ENCODE measurements around the gene TNFSF18.

Gene TNFSF18

DNA sequence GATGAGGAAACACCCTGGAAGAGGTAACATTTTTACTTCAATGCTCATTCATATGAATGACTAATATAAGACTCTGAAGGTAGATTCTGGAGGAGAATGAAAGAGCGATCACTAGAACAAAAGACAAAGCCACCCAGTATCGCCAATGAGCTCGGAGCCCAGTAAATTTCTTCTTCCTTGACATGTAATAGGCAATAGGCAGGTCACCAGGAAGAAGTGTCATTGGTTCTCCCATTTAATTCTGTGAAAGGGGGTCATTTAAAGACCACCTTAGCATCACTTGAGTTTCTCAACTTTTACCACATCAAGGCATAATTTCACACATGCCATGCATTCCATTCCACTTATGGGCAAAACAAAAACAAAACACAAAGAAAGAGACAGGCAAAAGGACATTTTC lies 7.9 kb downstream of the TNFSF18 start:
- in situ Hi-C loops (cut with HindIII; ENCODE audit: low sequenced_read_pairs), result no loop called here

DNA sequence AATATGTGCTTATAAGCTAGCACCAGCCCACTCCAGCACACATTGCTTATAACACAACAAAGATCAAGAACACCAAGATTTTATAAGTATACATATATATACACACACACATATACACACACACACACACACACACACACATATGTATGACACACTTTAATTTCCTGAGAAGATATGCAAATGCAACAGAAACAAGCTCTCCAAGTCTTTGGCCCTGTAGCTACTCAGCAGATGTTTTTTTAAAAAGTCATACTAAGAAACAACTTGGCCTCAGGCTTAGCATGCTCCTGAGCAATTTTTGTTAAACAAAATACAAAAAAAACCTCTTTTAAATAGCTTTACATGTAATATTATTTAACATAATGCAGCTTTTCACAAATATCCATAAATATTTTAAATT lies 11.1 kb downstream of the TNFSF18 start:
- in situ Hi-C loops (cut with HindIII; ENCODE audit: low sequenced_read_pairs), result no loop called here

DNA sequence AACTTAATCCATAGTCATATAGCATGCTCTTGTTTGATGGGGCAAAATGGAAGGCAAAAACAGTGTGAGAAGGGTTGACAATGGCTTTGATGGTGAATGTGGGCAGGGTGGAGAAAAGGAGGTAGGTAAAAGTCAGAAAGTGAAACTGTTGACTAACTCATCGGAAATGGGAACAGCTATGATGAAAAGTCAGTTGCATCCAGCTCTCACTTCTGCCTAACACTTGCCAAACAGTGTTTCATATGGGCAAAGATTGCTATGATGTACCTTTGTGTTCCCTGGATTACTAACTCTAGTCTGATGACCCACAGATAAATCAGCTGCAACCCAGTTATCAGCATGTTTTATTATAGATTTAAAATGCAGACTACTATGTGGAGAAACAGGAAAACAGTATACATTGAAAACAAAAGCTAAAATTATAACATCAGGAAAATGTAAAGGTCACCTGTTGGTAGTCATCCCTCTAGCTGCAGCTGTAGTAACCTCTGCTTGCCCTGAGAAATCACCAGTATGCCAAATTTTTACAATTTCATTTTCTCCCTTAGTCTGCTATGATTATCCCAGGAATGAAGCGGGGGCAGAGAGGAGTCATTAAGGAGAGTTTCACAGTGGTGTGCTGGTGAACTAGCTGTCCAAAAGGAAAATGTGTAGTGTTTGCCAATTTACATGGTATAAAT lies 11.7 kb downstream of the TNFSF18 start:
- in situ Hi-C loops (cut with HindIII; ENCODE audit: low sequenced_read_pairs), result no loop called here

DNA sequence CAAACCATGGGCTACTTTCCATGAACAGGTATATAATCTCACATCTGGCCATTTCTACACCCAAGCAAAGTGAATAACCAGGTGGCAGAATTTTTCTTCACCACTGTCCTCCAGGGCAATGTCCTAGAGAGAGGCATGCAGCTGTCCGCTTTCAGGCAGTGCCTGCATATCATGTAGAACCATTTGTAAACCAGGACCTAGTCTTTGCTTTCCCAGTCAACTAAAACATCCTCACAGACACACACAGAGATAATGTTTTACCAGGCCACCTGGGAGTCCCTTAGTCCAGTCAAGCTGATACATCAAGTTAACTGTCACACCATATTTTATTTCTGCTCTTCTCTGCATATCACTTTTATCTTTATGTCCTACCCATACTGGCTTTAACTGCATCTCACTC lies 26.2 kb downstream of the TNFSF18 start:
- in situ Hi-C loops (cut with HindIII; ENCODE audit: low sequenced_read_pairs), result no loop called here

DNA sequence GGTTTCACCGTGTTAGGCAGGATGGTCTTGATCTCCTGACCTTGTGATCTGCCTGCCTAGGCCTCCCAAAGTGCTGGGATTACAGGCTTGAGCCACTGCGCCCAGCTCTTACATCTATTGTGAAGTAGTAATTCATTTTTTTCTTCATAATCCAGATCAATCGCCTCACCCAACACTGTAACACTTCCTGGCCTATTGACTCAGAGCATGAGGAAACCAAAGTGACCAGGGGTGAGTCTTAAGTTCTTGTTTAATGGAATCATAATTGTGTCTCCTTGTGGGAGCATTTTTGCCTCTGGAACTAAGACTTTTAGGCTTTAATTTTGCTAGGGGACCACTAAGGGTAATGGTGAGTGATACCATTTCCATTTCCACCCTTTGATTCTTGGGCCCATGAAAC lies 27.4 kb downstream of the TNFSF18 start:
- in situ Hi-C loops (cut with HindIII; ENCODE audit: low sequenced_read_pairs), result no loop called here

DNA sequence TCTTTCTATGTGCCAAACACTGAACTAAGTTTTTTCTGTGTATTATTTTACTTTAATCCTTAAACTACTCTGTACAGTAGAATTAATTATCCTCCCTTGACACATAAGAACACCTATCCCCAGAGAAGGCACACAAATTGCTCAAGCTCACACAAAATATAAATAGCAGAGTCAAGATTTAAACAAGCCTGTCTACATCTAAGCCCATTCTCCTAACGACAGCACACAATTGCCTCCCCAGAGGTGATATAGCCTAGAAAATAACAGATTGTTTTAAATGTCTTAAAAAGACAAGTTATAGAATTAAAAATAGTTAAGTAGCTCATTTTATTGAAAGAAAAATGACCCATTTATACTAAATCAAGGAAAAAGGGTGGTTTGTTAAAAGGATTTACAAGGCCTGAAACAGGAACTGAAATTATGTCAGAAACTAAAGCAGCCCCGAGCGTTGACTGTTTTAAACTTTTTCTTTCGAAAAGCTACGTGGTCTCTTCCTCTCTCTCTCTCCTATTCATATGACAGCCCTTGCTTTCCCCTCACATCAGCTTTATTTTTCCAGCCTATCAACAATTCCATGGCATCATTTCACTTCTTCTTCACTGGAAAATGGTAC lies 30.5 kb downstream of the TNFSF18 start:
- in situ Hi-C loops (cut with HindIII; ENCODE audit: low sequenced_read_pairs), result no loop called here

DNA sequence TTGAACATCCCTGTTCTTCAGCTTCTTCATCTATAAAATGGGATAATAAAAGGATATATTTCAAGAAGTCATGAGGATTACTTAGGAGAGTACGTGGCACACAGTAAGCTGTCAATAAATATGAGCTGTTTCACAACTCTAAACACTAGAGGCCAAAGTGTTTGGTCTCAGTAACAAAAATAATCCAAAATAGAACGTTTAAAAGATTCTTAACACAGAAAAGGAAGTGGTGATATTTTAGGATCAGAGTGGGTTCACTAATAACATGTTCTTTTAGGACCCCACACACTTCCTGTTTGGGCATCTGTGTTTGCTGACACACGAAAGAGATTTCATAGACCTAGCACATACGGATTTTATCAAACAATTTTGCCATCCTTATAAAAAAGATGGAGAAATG lies 32.9 kb downstream of the TNFSF18 start:
- in situ Hi-C loops (cut with HindIII; ENCODE audit: low sequenced_read_pairs), result no loop called here

DNA sequence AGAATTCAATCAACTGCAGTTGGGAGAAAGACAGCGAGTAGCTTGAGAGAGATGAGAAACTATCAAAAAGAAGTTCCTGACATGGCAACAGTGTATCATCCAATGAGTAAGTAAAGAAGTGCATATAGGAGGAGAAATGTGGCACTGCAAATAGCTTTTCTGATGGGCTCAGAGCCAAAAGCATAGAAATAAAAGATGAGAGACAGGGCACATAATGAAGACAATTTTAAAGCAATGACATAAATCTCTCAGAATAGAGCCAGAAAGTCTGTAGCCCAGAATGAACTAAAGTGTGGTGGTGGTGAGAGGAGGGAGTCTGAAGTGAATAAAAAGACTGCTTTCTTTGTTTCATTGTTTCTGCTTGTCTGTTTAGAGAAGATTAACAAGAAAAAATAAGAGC lies 34.3 kb downstream of the TNFSF18 start:
- in situ Hi-C loops (cut with HindIII; ENCODE audit: low sequenced_read_pairs), result no loop called here

DNA sequence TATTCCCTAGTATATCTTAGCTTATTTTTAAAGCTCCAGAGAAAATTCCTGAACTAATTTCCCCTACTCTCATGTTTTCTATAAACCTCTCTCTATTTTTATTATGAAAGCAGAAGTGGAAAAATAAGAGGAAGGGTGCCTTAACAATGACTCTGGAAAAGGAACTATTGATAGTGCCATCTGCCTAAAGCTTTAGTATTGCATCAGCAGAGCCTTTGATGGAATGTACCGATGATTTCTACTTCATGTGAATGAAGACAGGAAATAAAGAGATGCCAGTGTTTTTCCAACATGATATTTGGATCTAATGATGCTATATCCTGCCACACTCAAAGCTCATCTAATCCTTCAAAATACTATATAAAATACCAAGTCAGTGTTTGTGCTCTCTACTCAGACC lies 35.1 kb downstream of the TNFSF18 start:
- in situ Hi-C loops (cut with HindIII; ENCODE audit: low sequenced_read_pairs), result no loop called here

DNA sequence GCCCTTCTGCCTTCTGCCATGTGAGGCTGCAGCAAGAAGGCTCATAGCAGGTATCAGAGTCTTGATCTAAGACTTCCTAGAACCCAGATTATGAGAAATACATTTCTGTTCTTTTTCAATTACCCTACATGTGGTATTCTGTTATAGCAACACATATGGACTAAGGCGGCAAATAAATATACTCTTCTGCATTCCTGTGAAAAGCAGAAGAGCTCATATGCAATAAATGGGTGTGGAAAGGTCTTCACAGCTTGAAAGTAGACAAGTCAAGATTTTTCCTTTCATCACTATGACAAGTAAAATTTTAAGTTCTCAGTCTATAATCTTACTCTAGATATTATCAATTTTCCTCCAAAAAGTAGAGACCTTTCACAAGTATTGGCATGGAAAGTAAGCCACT lies 36.6 kb downstream of the TNFSF18 start:
- in situ Hi-C loops (cut with HindIII; ENCODE audit: low sequenced_read_pairs), result no loop called here

DNA sequence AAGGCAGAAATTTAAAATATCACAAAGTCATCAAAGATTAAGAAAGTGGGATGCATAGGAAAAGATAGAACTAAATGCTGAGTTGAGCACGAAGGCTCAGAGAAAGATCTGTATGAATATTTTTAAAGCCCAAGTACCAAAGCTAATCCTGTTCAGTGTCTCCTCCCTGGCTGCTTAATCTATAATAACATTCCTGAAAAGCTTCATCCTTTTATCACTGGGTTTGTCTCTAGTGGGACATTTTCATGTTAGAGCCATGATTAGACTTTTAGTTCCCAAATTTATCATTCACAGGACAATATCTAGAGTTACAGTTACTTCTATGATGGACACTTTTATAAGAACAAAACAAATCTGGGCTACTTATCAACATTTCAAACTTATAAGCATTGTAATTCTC lies 38.6 kb downstream of the TNFSF18 start:
- in situ Hi-C loops (cut with HindIII; ENCODE audit: low sequenced_read_pairs), result no loop called here

DNA sequence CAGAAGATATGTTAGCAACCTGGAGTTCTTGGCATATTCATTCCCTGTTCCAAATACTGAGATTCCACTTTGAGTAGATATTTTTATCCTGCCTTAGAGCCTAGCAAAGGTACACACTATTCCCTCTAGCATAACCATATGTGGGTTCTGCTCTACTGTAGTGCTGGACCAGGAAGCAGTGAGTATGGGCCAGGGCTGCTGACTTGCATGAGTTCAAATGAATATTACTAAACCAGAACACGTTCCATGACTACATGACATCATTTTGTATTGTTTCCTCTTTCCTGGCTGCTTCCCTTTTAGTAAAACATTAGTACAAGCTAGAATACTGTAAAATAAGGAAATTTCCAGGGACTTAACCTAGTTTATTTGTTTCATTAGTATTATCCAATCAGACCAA lies 41.1 kb downstream of the TNFSF18 start:
- in situ Hi-C loops (cut with HindIII; ENCODE audit: low sequenced_read_pairs), result no loop called here

DNA sequence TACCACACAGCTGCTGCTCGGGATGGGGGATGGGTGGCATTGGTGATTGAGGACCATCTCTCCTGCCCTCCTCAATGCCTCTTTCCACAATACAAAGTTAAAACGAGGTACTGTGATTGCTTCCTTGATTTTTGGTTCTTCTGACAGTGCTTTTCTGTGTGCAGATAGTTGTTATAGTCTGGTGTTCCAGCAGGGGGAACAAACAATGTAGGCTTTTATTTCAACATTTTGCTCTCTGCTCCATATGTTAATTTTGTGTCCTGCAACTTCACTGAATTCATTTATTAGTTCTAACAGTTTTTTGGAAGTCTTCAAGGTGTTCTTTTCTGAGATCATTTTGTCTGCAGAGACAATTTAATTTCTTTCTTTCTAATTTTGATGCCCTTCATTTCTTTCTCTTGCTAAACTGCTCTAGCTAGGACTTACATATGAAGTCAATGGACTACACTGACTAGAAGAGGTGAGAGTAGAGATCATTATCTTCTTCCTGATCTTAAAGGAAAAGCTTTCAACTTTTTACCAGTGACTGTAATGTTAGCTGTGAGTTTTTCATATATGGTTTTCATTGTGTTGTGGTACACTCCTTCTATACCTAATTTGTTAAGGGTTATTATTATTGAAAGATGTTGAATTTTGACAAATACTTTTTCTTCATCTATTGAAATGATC lies 45.4 kb downstream of the TNFSF18 start:
- in situ Hi-C loops (cut with HindIII; ENCODE audit: low sequenced_read_pairs), result no loop called here

DNA sequence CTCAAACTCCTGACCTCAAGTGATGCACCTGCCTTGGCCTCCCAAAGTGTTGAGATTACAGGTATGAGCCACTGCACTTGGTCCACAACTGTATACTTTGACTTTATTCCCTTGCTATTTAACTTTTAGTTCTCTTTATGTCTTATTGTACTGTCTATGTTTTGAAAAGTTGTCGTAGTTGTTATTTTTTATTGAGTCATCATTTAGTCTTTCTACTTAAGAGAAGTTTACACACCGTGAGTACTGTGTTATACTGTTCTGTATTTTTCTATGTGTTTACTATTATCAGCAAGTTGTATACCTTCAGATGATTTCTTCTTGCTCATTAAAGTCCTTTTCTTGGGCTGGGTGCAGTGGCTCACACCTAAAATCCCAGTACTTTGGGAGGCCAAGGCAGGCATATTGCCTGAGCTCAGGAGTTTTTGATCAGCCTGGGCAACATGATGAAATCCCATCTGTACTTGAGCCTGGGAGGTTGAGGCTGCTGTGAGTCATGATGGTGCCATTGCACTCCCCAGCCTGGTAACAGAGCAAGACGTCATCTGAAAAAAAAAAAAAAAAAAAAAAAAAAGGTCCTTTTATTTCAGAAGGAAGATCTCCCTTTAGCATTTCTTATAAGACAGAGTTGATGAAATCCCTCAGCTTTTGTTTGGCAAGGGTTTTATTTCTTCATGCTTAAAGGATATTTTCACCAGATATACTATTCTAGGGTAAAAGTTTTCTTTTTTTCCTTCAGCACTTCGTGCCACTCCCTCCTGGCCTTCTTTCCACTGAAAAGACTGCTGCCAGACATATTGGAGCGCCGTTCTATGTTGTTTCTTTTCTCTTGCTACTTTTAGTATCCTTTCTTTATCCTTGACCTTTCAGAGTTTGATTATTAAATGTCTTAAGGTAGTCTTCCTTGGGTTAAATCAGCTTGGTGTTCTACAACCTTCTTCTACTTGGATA lies 47.6 kb downstream of the TNFSF18 start:
- in situ Hi-C loops (cut with HindIII; ENCODE audit: low sequenced_read_pairs), result no loop called here

DNA sequence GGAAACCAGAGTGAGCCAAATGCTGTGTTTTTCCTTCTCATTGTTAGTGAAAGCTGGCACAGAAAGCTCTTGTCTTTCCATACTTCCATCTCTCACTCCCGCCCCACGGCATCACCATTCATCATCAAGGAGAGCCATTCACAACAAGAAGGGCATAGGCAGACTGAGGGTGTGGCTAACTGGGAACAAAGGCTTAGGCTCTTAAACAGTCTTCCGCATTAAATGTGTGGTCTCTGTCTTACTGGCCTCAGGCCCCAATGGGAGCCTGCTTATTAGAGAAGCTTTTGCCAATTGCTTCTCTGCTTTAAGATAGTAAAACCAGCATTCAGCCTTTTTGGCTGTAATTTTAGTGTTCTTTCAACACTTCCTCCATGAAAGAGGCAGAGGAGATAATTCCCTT lies 51.4 kb downstream of the TNFSF18 start:
- in situ Hi-C loops (cut with HindIII; ENCODE audit: low sequenced_read_pairs), result no loop called here

DNA sequence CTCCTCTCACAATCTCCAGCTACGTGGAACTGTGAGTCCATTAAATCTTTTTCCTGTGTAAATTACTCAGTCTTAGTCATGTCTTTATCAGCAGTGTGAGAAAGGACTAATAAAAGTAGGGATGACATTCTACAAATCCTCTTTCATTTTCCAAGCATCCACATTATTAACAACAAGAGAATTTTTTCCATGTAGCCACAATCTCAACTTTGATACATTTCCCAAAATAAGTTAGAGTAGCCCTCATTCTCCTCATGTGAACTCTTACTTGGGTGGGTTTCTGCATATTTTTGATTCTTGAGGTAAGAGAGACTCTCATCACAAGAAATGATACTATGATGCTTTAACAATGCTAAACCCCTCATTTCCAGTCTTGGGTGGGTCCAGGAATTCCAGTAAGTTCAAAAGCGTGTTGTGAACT lies 52.8 kb downstream of the TNFSF18 start:
- in situ Hi-C loops (cut with HindIII; ENCODE audit: low sequenced_read_pairs), result no loop called here

DNA sequence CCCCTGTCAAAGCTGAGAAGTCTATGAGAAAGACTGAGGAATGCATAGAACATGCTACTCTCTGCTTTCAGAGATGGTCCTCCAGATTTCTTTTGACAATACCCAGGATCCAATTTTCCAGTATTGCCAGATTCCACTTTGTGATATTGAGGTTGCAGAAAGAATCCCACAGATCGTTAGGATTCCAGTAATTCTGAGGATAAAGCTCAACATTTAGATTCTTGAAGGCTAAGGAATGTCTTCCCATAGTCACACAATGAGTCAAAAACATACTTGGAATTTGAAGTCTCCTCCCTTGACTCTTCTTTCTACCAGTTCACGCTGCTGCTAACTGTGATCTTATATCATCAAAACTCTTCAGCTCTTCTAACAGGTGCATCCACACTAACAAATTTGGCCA lies 57.1 kb downstream of the TNFSF18 start:
- in situ Hi-C loops (cut with HindIII; ENCODE audit: low sequenced_read_pairs), result no loop called here

DNA sequence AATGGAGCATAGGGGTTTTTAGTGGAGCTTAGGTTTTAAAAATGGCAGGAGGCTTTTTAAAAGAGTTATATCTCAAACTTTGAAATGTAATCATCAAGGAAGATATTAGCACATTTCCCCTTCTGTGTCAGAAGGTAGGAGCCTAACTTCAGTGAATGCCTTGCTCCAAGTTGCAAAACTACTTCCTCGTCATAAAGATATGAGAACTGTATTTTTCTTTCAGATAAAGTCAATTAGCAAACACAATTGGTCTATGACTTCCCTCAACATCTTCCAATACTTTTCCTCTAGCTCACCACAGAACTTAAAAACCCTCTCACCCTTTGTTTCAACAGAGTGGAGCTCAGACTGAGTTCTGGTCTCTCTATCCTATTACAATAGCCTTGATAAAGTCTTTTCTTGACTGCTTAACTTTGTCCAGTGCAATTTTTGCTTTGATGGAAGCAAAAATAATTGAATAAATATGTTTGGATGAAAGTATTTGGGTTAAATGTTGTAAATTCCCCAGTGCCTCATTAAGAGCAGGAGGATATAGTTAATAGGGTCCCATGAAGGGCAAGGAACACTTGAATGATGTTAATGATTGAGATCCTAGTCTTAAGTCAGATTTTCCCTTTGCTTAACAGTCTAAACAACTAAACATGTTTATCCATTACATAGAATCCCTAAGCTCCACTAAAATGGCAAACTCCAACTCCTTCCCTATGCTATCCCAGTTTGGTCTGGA lies 58.9 kb downstream of the TNFSF18 start:
- in situ Hi-C loops (cut with HindIII; ENCODE audit: low sequenced_read_pairs), result no loop called here

DNA sequence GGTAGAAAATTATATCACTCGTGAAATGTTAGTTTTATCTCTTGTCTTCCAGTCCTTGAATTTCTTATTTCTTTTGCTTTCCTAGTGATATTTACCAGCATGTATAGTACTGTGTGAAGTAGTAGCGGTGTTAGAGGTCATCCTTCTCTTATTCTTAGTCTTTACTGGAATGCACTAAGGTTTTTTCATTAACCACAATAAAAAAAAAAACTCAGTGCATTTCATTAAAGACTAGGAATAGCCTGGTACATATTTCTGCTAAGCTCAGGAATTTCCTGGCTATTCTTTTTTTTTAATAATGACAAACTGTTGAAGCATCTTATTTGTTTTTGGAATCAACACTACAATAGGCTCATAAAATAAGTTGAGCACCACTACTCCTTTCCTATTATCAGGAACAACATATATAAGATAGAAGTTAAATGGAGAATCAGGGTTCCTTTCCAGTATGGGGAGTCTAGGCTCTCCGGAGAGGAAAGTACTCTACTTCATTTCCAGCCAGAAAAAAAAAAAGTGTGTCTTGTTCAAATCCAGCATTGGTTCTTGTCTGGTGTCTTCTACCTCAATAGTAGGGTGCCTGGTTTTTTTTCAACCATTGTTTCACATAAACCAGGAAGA lies 60.0 kb downstream of the TNFSF18 start:
- in situ Hi-C loops (cut with HindIII; ENCODE audit: low sequenced_read_pairs), result no loop called here

All from endothelial cell of hepatic sinusoid (primary cell).